K562 treated with DMSO at 1 percent for 4 hours (cell line): ENCODE results near the gene NACC2. TPM values are rescaled to one million over a fixed set of nuclear protein-coding genes. Genes with fewer than 3 reads are reported as not detected.

Source experiments
- total RNA-seq: library from RNA; unstranded; fragments of 300-600 nt; gene quantifications from 2 replicates; pipeline ENCODE4 v1.2.3, GENCODE V29; 2022; ENCODE audit not compliant: insufficient read depth

Gene NACC2, protein sequence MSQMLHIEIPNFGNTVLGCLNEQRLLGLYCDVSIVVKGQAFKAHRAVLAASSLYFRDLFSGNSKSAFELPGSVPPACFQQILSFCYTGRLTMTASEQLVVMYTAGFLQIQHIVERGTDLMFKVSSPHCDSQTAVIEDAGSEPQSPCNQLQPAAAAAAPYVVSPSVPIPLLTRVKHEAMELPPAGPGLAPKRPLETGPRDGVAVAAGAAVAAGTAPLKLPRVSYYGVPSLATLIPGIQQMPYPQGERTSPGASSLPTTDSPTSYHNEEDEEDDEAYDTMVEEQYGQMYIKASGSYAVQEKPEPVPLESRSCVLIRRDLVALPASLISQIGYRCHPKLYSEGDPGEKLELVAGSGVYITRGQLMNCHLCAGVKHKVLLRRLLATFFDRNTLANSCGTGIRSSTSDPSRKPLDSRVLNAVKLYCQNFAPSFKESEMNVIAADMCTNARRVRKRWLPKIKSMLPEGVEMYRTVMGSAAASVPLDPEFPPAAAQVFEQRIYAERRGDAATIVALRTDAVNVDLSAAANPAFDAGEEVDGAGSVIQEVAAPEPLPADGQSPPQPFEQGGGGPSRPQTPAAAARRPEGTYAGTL
- 7.1 and 10.2 TPM in 2 replicates for total RNA-seq

DNA sequence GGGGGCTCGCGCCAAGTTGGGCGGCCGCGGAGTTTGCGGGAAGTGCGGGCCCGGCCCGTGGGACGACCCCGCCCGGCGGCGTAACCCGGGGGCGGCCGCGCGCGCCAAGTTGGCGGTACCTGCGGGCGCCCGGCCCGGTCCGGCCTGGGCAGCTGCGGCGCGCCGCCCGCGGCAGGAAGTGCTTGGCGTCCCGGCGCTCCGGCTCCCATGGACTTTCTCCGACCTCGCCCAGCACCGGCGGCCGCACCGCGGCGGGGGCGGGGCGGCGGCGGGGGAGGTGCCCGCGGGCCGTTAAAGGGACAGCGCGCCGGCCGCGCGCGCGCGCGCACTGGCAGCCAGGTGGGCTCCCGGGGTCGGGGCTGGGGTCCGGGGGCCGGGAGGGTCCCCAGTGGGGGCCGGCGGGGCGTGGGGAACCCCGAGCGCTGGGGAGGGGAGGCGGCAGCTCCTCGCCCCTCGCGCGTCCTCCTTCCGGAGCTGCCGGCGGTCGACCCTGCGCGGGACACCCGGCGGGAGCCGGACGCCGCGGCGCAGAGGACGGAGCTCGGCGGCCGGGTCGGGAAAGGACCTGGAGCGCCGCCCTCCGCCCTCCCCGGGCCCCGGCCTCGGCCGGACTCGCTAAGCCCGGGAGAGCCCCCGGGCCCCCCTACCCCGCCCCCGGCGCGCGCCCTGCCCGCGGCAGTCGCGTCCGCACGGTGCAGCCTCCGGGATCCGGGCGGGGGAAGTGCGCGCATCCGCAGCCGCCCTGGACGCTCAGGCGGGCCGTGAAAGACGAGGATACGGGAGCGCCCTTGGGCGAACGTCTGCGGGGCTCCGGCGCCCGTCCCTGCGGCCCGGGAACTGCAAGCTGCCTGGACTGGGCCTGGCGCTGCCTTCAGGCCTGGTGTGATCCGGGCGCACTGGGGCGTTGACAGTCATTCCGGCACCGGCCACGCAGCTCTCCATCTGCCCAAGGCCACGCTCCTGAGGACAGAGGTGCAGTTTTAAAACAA, at the start of gene NACC2:
Gene NACC2 (minus strand): TSS at position 220 of the 989 bp plus-strand sequence. CDS start 44,768 bp downstream, outside the sequence.

DNA sequence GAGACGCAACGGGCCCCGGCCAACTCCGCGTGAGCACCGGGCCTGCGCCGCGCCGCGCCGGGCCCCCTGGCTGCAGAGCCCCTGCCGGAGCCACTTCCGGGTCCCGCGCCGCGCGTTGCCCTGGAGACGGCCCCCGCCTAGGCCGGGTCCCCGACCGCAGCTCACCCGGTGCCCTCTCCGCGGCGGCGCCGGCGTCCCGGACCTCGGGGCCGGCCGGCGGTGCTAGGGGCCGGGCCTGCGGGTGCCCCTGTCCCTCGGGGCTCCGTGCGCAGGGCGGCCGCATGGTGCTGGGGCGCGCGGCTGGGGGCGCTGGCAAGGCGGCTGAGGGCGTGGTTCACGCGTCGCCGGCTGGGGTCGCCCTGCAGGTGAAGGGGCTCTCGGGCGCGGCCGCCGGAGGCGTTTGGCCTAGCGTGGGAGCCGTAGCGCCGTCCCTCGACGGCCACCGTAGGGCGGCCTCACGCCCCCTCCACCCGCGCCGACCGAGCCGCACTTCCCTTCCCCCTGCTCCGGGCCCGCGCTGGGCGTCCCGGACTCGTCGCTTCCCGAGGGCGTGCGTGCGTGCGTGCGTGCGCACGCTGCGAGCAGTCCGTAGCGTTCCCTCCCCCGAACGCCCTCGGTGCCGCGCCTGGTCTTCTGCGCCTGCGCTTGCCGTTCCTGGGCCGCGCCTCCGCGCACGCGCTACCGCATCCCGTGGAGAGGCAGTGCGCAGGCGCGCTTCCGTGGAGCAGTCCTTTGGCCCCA, 23.4 kb upstream of the NACC2 start, which contains the start of gene TMEM250:
Gene TMEM250 (minus strand): TSS at position 556 of the 741 bp plus-strand sequence. CDS start 1,975 bp downstream, outside the sequence.

DNA sequence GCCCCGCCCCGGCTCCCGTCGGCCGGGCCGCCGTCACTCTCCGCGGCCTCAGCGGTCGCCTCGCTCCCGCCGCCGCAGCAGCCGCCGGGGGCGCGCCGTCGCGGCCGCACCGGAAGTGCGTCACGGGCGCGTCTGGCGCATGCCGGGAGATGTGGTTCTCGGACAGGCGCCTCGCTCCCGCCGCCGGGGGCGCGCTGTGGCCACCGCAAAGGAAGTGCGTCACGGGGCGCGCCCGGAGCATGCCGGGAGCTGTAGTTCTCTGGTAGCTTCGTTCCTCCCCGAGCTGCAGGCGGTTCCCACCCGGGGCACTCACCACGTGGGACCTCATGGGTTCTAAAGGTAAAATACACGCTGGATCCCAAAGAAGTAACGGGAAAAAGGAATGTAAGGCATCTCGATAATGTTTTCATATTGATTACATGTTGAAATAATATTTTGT, 133.8 kb downstream of the NACC2 start, which contains the start of gene UBAC1:
Gene UBAC1 (minus strand): TSS at position 97 of the 439 bp plus-strand sequence. CDS start 211 bp downstream, outside the sequence.

Other genes starting within 250 kb of the NACC2 start
- 14.3 and 16.0 TPM in 2 replicates for gene CAMSAP1, start 187.7 kb downstream of the NACC2 start, total RNA-seq
- gene UBAC1, start 133.9 kb downstream of the NACC2 start, total RNA-seq: 185 and 207 TPM in 2 replicates
- gene TMEM250, start 23.6 kb upstream of the NACC2 start, total RNA-seq: 36.9 and 38.4 TPM in 2 replicates
- 0.70 and 1.2 TPM in 2 replicates for gene LHX3, start 109.8 kb upstream of the NACC2 start, total RNA-seq
- gene QSOX2, start 150.5 kb upstream of the NACC2 start, total RNA-seq: 20.5 and 22.8 TPM in 2 replicates
- gene CCDC187, start 208.8 kb upstream of the NACC2 start, total RNA-seq: not detected in 2 replicates
- gene GPSM1, start 232.2 kb upstream of the NACC2 start, total RNA-seq: 13.6 and 15.5 TPM in 2 replicates